Activated T-cell treated with anti-CD3 and anti-CD28 coated beads, Interleukin-2, amount 50 U/mL, for 72 hours (primary cell): ENCODE data around the gene OR4F6. TPM values are rescaled to one million over a fixed set of nuclear protein-coding genes. Genes with fewer than 3 reads are reported as not detected.
"Not testable (repeated sequence)": the region's sequence is repeated elsewhere in the genome, so short reads cannot be mapped to it uniquely, and the experiment has no call there.

Experiments
- ATAC-seq, 2 donors: fragments of 150-1000 bp; cut with Tn5 transposase; replicated peaks in 1 of 2; 2 replicates each; pipeline ENCODE4 v1.10.0; 2021; ENCODE audit warnings: moderate library complexity in 2 of 2, mild to moderate bottlenecking in 1 of 2
- DNase-seq, 2 donors: peaks; one replicate each; pipeline ENCODE4 v3.0.0; 2021 to 2022; ENCODE audit warnings: mixed read lengths in 1 of 2
- H3K27ac Mint-ChIP-seq: one replicate; pipeline ENCODE4 v1.8.0; 2022; ENCODE audit warnings: mild to moderate bottlenecking, moderate library complexity, mixed read lengths
- H3K27me3 Mint-ChIP-seq: one replicate; pipeline ENCODE4 v1.8.0; 2022; ENCODE audit warnings: low read depth, mixed read lengths
- H3K36me3 Mint-ChIP-seq, 2 donors: one replicate each; pipeline ENCODE4 v1.8.0; 2022; ENCODE audit warnings: mixed read lengths in 2 of 2, mild to moderate bottlenecking in 1 of 2; ENCODE audit not compliant: insufficient read depth in 2 of 2
- H3K4me1 Mint-ChIP-seq: one replicate; pipeline ENCODE4 v1.8.0; 2022; ENCODE audit warnings: low read depth, mixed read lengths
- H3K4me3 Mint-ChIP-seq, 2 donors: one replicate each; pipeline ENCODE4 v1.8.0; 2022; ENCODE audit warnings: mild to moderate bottlenecking in 2 of 2, mixed read lengths in 2 of 2, moderate library complexity in 2 of 2
- H3K9me3 Mint-ChIP-seq, 2 donors: one replicate each; pipeline ENCODE4 v1.8.0; 2022; ENCODE audit warnings: mixed read lengths in 2 of 2
- total RNA-seq, 2 donors: library from RNA; stranded (reverse); gene quantifications; one replicate each; pipeline ENCODE4 v1.2.3, GENCODE V29; 2022

OR4F6 gene
- total RNA-seq, result not detected

DNA sequence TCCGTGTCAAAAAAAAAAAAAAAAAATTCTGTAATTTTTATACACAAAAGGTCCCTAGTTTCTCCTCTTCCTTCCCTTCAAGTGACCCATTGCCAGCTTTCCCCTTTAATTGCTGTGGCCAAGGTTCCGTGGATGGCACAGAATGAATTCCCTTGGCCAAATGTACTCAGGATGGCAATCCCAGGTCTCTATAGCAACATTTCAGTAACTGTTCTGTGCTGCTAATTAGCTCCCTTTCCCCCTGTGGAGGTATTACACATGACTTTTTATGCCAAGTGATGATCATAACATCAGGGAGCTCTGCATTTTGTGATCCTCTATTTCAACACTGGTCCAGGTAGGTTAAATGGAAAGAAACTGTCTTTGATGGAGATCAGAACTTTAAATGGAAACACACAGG, at the start of gene OR4F6:
Gene OR4F6 (plus strand): TSS at position 301 of the 400 bp plus-strand sequence. CDS start 2,211 bp downstream, outside the sequence.
- no peaks in the 10 kb centered on the region for H3K4me1 Mint-ChIP-seq
- no peak for ATAC-seq

GRCh38 chr15:101764669-101765339, 38.5 kb upstream of the OR4F6 start:
- not testable (repeated sequence) for H3K27me3 Mint-ChIP-seq, ATAC-seq, H3K36me3 Mint-ChIP-seq, H3K4me1 Mint-ChIP-seq, H3K4me3 Mint-ChIP-seq, DNase-seq, H3K27ac Mint-ChIP-seq, H3K9me3 Mint-ChIP-seq

More for the DNA sequence above, at the start of gene OR4F6:
- H3K4me3 Mint-ChIP-seq, result no peak within 1 kb of the TSS
- DNase-seq, result no peak
- no peaks in the 10 kb centered on the region for H3K9me3 Mint-ChIP-seq
- H3K27ac Mint-ChIP-seq, result no peak within 1 kb of the TSS
- no peaks in the 10 kb centered on the region for H3K36me3 Mint-ChIP-seq
- H3K27me3 Mint-ChIP-seq, result peaks cover 31% of the 10 kb centered on the region

DNA sequence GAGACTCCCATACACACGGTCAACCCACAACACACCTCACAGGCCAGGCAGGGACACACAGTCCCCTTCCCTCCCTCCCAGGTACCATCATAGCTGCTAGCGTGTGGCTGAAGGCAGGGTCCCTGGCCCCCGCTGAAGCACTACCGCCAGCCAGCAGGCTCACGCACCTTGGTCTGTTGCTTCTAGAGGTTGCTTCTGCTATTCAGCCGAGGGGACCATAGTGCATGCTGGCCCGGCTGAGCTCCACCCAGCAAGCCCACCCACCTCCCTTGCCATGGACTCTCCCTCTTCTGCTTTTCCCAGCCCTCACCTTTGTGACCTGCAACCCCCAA, 38.0 kb upstream of the OR4F6 start:
- H3K4me3 Mint-ChIP-seq, H3K4me1 Mint-ChIP-seq, H3K27me3 Mint-ChIP-seq, H3K36me3 Mint-ChIP-seq, H3K9me3 Mint-ChIP-seq, ATAC-seq, H3K27ac Mint-ChIP-seq, DNase-seq: not testable (repeated sequence)

DNA sequence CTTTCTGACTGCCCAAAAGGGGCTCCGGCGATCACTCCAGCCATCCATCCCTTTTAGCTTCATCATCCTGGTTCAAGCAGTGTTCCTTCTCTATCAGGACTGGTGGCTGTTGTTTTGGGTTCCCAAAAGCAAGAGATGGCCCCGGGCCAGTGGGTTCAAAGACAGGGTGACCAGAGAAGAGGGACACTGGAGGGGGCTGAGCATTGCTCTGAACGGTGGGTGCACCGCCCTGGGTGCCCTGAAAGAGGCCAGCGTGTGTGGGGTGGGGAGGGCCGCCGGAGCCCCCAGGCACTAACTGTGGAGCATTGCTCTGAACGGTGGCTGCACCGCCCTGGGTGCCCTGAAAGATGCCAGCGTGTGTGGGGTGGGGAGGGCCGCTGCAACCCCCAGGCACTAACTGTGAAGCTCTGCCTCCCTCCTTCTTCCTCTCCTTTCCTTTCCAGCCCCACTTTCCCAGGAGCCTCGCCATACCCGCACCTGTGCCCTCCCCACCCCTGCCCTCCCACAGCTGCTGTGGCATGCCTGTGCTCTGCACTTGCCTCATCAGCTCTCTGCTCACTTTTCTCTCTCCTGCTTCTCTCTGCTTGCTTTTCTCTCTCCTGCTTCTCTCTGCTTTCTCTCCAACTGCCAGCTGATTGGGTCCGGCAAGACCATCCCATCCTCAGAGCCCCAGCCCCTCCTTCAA, 37.4 kb upstream of the OR4F6 start:
- ATAC-seq (no peak), DNase-seq (no peak)
- Mint-ChIP-seq H3K4me3 (no peak overlapping the region), H3K9me3 (no peaks in the 10 kb centered on the region), H3K36me3 (peaks cover 0 to 5% of the 10 kb centered on the region in 2 donors), H3K27ac (no peak overlapping the region), H3K27me3 (no peaks in the 10 kb centered on the region), H3K4me1 (no peaks in the 10 kb centered on the region)

- H3K9me3 Mint-ChIP-seq, ATAC-seq, H3K36me3 Mint-ChIP-seq, H3K27me3 Mint-ChIP-seq, H3K27ac Mint-ChIP-seq, DNase-seq, H3K4me1 Mint-ChIP-seq, H3K4me3 Mint-ChIP-seq: not testable (repeated sequence)
Observed at GRCh38 chr15:101767083-101767640, 36.1 kb upstream of the OR4F6 start.

DNA sequence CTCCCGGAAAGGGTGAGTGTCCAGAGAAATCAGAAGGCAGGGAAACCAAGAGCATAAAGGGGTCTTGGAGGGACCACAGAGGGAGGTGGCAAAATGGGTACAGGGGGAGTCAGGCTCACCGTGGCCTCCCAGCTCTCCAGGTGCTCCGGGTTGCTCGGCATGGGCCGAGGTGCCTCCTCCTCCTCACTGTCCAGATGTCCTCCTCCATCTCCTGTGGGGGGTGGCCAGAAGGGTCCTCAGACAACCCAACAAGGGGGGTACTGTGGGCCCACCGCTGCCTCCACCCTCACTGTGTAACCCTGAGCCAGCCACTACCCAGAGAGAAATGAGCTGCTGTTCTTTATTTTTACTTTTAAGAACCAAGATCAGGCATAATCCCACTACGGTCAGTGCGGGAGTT, 30.4 kb upstream of the OR4F6 start:
- Mint-ChIP-seq H3K4me1 (no peaks in the 10 kb centered on the region), H3K27me3 (no peaks in the 10 kb centered on the region), H3K27ac (no peak overlapping the region), H3K36me3 (no peaks in the 10 kb centered on the region), H3K4me3 (no peak overlapping the region), H3K9me3 (no peaks in the 10 kb centered on the region)
- ATAC-seq (no peak), DNase-seq (no peak)

- Mint-ChIP-seq H3K4me1 (no peaks in the 10 kb centered on the region), H3K4me3 (no peak overlapping the region), H3K9me3 (no peaks in the 10 kb centered on the region), H3K36me3 (no peaks in the 10 kb centered on the region), H3K27me3 (no peaks in the 10 kb centered on the region), H3K27ac (no peak overlapping the region)
- ATAC-seq, result no peak
- DNase-seq, result no peak
Observed at GRCh38 chr15:101773496-101774100, 29.7 kb upstream of the OR4F6 start.

DNA sequence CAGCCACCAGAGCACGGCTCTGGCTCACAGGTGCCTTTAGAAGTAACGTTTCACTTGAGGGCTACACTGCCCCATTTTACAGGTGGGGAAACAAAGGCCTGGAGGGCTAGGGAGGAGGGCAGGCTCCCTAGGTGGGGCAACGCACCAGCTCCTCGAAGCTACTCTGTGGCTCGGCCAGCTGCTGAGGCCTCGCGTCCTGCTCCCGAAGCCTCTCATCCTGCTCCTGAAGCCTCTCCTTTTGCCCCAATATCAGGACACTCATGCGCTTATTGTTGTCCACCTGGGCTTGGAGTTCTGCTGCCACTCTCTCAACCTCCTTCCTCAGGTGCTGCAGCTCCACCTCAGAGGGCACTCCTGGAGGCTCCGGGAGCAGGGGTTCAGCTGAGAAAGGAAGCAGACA, 28.2 kb upstream of the OR4F6 start:
- Mint-ChIP-seq H3K27me3 (peaks cover 5% of the 10 kb centered on the region), H3K27ac (no peak overlapping the region), H3K4me1 (no peaks in the 10 kb centered on the region), H3K36me3 (no peaks in the 10 kb centered on the region), H3K4me3 (no peak overlapping the region), H3K9me3 (no peaks in the 10 kb centered on the region)
- no peak for DNase-seq
- ATAC-seq, result no peak

GRCh38 chr15:101778576-101778975, 24.7 kb upstream of the OR4F6 start:
- not testable (repeated sequence) for H3K36me3 Mint-ChIP-seq, H3K4me3 Mint-ChIP-seq, H3K27ac Mint-ChIP-seq, DNase-seq, ATAC-seq, H3K27me3 Mint-ChIP-seq, H3K4me1 Mint-ChIP-seq, H3K9me3 Mint-ChIP-seq

DNA sequence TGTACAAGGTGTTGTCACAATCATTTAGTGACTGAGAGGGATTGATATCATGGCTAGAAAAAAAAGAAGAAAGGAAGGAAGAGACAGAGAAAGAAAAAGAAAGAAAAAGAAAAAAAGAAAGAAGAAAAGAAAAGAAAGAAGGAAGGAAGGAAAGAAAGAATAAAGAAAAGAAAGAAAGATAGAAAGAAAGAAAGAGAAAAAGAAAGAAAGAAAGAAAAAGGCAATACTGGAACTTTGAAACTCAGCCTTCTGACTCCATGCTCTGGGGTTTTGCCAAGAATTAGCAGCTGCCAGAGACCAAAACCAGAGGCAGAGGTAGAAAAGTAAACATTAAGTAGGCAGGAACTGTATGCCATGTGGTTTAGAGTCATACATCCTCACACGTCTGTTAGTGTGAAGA, 23.1 kb upstream of the OR4F6 start:
- H3K27me3 Mint-ChIP-seq, result peaks cover 19% of the 10 kb centered on the region
- H3K4me3 Mint-ChIP-seq, DNase-seq, H3K4me1 Mint-ChIP-seq, H3K9me3 Mint-ChIP-seq, H3K27ac Mint-ChIP-seq, ATAC-seq, H3K36me3 Mint-ChIP-seq: not testable (repeated sequence)

DNA sequence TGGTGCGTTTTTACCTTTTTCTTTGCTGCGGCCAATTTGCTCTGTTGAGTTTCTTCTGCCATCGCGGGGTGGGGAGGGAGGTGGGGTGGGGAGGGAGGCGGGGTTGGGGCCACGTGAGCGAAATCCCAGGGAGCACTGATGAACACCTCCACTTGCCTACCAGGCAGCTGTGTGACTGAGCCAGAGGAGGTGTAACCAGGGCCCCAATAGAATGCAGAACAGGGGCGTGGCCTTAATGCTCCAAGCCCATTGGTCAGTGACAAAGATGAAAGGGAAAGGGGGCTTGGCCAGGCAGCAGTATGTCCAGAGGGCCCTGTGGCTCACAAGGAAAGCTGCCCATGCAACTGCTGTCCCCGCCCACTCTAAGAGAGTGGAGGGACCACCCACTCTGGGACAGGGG, 21.4 kb upstream of the OR4F6 start:
- H3K4me1 Mint-ChIP-seq, result no peaks in the 10 kb centered on the region
- no peak overlapping the region for H3K4me3 Mint-ChIP-seq
- no peaks in the 10 kb centered on the region for H3K36me3 Mint-ChIP-seq
- no peaks in the 10 kb centered on the region for H3K9me3 Mint-ChIP-seq
- ATAC-seq (no peak), DNase-seq (no peak)
- H3K27me3 Mint-ChIP-seq, result peaks cover 19% of the 10 kb centered on the region
- H3K27ac Mint-ChIP-seq, result no peak overlapping the region

GRCh38 chr15:101784644-101785043, 18.7 kb upstream of the OR4F6 start:
- Mint-ChIP-seq H3K27ac (no peak overlapping the region), H3K27me3 (peaks cover 14% of the 10 kb centered on the region), H3K4me3 (no peak overlapping the region), H3K9me3 (no peaks in the 10 kb centered on the region), H3K4me1 (no peaks in the 10 kb centered on the region), H3K36me3 (no peaks in the 10 kb centered on the region)
- ATAC-seq (no peak), DNase-seq (no peak)

- peaks cover 14% of the 10 kb centered on the region for H3K27me3 Mint-ChIP-seq
Observed at GRCh38 chr15:101786422-101786821, 16.9 kb upstream of the OR4F6 start.

More at GRCh38 chr15:101786422-101786821, 16.9 kb upstream of the OR4F6 start:
- H3K27ac Mint-ChIP-seq, H3K4me1 Mint-ChIP-seq, H3K4me3 Mint-ChIP-seq, H3K36me3 Mint-ChIP-seq, H3K9me3 Mint-ChIP-seq, ATAC-seq, DNase-seq: not testable (repeated sequence)
